Cardiac fibroblast (primary cell): Measurements from ENCODE around the gene PRKRIP1.

Source experiments
- DNase-seq, 2 donors: peaks; one replicate each; pipeline versions ENCODE4 v3.0.0 to v3.0.0-alpha.2; 2010; ENCODE audit warnings: low read depth in 2 of 2
- H3K4me3 ChIP-seq, 2 donors: replicated peaks in 1 of 2; 1 replicate in 1 of 2; 2 replicates in 1 of 2; pipeline ENCODE4 v1.5.1; 2011; ENCODE audit warnings: low read depth in 2 of 2, low read length in 2 of 2, mild to moderate bottlenecking in 2 of 2, moderate library complexity in 1 of 2
- TF ChIP-seq, protein P1 (sequence below): IDR thresholded peaks from one replicate; pipeline ENCODE4 v1.5.1; 2011; ENCODE audit warnings: low read depth, mild to moderate bottlenecking, low read length, inconsistent platforms

The PRKRIP1 gene

DNA sequence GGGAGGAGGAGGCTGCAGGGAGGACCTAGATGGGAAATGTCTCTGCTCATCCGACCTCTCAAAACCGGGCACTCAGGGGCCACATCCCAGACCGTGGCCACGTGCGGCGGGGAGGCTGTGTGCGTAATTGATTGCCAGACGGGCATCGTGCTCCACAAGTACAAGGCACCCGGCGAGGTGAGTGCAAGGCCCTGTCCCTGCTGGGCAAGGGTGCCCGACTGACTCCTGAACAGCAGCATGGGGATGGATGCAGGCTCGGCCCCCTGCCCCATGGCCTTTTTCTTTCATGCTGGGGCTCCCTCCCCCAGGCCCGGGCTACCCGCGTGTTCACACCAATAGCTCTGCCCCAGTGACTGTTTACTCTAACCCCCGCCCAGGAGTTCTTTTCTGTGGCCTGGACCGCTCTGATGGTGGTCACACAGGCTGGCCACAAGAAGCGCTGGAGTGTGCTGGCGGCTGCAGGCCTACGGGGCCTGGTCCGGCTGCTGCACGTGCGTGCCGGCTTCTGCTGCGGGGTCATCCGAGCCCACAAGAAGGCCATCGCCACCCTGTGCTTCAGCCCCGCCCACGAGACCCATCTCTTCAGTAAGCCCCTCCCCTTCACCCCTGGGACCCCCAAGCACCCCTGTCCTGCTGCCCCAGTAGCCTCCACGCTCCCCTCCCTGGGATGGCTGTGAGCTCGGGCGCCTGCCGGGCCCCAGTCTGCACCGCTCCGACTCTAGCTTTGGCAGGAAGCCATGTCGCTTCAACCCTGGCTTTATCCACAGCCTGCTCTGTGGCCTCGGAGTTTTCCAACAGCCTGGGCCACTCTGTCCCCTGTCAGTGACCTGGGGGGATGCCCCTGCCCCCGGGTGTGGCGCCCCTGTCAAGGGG, 72.6 kb downstream of the PRKRIP1 start:
- H3K4me3 ChIP-seq = no peak overlapping the region
- TF ChIP-seq, protein P1, sequence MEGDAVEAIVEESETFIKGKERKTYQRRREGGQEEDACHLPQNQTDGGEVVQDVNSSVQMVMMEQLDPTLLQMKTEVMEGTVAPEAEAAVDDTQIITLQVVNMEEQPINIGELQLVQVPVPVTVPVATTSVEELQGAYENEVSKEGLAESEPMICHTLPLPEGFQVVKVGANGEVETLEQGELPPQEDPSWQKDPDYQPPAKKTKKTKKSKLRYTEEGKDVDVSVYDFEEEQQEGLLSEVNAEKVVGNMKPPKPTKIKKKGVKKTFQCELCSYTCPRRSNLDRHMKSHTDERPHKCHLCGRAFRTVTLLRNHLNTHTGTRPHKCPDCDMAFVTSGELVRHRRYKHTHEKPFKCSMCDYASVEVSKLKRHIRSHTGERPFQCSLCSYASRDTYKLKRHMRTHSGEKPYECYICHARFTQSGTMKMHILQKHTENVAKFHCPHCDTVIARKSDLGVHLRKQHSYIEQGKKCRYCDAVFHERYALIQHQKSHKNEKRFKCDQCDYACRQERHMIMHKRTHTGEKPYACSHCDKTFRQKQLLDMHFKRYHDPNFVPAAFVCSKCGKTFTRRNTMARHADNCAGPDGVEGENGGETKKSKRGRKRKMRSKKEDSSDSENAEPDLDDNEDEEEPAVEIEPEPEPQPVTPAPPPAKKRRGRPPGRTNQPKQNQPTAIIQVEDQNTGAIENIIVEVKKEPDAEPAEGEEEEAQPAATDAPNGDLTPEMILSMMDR = no peak
- no peak for DNase-seq

DNA sequence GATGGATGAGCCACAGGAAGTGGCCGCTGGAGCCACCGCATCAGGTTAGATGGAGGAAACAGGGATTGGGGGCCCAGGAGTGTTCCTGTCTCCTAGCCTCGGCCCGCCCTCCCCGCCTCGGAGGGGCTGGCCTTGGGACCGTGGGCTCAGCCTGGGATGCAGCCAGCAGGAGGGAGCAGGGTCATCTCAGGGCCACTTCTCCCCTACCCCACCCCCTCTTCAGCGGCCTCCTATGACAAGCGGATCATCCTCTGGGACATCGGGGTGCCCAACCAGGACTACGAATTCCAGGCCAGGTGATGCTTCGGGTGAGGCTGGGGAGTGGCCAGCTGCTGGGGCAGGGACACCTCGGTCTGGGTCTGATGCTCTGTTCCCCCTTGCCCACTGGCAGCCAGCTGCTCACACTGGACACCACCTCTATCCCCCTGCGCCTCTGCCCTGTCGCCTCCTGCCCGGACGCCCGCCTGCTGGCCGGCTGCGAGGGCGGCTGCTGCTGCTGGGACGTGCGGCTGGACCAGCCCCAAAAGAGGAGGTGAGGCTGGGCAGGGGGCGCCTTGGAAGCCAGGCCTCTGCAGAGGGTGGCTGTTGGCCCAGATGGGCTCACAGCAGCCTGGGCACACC, 73.3 kb downstream of the PRKRIP1 start:
- DNase-seq = no peak
- H3K4me3 ChIP-seq = no peak overlapping the region
- TF ChIP-seq, protein P1 = no peak

DNA sequence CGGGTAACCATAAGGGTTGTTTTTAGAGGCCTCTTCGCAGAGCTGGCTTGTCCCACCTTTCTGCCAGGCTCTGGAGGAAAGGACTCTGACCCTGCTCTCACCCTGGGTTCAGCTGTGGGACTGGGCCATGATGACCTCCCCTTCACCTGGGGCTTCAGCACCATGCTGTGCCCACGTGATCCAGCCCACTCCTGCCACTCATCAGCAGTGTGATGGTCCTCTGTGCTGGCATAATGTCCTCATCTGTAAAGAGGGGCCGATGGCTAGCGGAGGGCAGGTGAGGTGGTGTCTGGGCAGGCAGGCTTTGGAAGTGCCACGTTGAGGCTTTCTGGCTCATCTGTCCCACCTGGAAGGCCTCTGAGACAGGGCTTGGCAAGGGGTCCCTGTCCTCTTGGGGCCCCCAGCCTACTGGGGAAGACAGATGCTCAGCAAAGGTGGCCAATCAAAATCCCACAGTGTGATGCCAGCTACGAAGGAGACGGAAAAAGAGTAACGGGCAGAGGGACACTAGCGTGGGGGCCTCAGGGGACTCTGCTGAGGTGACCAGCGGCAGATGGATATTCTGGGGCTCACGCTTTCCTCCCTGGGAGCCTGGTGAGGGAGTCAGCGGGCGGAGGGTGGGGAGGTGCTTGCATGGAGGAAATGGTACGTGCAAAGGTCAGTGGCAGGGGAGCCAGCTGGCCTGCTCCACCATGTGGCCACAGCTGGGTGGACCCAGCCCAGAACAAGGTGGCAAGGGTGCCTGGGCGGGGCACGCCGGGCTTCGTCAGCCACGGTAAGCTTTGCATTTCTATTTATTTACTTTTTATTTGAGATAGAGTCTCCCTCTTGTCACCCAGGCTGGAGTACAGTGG, 74.0 kb downstream of the PRKRIP1 start:
- TF ChIP-seq, protein P1 = no peak
- DNase-seq = no peak
- no peak overlapping the region for H3K4me3 ChIP-seq

DNA sequence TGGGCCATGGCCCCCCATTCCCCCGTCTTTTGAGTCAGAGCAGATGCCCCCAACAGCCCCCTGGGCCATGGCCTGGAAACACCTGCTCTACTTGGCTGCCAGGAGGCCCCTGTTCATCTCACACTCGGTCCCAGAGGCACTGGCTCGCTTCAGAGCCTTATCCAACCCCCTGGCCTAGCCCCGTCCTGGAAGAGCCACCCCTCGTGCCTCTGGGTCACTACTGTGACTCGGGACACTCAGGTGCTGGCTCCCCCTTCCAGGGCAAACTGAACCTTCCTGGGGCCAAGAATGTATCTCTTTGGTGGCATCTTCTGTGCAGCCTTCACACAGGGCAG, 75.6 kb downstream of the PRKRIP1 start:
- H3K4me3 ChIP-seq = no peak overlapping the region
- TF ChIP-seq, protein P1 = no peak

DNA sequence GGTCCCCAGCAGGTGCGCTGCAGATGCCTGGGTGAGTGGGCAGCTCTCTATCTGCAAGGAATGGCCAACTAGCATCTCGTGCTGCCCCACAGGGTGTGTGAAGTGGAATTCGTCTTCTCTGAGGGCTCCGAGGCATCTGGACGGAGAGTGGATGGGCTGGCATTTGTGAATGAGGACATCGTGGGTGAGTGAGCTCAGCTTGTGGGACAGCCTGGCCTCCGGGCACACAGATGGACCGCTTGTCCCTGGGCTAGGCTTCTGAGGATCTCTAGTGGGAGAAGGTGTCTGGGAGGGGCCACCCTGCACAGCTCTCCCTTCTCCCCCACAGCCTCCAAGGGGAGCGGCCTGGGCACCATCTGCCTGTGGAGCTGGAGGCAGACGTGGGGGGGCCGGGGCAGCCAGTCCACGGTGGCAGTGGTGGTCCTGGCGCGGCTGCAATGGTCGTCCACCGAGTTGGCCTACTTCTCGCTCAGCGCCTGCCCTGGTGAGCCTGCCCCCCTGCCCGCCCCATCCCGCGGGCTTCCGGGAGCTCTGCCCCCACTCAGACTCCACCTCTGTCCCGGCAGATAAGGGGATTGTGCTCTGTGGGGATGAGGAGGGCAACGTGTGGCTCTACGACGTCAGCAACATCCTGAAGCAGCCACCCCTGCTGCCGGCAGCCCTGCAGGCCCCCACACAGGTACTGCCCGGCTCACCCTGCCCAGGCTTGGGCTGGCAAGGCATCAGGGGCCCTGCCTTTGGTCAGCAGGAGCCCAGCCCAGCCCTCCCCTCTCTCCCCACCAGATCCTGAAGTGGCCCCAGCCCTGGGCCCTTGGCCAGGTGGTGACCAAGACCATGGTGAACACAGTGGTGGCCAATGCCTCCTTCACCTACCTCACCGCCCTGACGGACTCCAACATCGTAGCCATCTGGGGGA, 76.2 kb downstream of the PRKRIP1 start:
- no peak for DNase-seq
- TF ChIP-seq, protein P1 = no peak
- H3K4me3 ChIP-seq = no peak overlapping the region

More for the DNA sequence above, 75.6 kb downstream of the PRKRIP1 start:
- no peak for DNase-seq
